Measurements from ENCODE around the gene MYO7A.

Gene MYO7A

DNA sequence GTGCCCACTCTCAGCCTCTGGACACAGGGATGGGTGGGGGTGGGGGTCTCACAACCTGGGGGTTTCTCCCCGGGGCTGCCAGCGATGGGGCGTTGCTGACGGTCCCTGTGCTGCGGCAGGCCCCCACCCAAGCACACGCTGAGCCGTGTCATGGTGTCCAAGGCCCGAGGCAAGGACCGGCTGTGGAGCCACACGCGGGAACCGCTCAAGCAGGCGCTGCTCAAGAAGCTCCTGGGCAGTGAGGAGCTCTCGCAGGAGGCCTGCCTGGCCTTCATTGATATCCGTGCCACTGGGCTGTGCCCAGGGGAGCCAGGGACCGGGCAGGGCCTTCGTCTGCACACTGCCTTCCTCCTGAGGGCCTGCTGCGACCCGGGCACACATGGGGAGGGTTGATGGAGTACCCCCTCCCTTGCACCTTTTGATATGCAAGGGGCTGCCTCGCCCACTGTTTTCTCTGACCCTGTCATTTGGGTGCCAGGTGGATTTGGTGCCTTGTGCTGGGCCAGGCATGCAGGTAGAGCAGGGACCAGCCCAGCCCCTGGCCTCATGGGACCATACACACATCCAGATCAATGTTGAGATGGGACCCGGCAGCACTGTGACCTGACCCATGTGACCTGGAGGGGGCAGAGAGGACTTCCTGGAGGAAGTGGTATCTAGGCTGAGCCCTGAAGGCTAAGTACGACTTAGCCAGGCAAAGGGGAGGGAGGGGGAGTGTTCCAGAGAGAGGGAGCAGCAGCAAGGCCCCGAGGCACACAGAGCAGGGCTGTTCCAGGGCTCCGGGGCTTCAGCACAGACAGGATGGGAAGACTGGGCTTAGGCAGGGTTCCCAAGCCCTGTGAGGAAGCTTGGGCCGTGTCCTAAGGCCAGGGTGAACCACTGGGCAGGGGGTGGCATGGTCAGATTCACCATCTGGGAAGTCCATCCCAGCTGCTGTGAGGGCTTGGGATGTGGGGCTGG, 75.2 kb downstream of the MYO7A start:
- DNase-seq, result no peak

DNA sequence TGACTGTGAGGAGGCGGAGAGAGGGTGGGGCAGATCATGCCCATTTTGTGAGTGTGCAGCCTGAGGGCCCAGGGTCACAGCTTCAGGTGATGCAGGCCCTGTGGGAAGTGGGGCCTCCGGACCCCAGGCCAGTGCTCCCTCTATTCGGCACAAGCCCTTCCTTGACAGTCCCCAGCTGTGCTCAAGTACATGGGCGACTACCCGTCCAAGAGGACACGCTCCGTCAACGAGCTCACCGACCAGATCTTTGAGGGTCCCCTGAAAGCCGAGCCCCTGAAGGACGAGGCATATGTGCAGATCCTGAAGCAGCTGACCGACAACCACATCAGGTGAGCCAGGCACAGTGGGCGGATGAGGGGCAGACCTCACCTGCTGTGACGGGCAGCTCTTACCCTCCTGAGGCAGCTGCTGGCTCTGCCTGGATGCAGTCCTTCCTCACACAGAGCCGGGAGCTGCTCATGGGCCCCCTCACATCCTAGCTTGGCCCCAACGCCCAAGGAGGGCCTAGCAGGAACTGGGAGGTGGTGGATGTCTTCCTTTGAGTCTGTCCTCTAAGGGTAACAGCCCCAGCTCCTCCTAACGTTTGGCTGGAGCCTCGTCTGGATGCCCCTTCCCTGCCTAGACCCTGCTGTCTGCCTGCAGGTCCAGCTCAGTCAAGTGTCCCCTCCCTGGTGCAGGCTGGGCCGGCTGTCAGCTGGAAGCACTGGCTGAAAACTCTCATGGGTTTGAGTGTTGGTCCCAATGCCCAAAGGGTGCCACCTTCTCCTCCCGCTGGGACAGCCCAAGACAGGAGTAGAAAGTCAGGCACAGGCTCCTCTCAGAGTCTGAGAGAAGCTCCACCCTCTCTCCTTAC, 76.1 kb downstream of the MYO7A start:
- no peak for DNase-seq

DNA sequence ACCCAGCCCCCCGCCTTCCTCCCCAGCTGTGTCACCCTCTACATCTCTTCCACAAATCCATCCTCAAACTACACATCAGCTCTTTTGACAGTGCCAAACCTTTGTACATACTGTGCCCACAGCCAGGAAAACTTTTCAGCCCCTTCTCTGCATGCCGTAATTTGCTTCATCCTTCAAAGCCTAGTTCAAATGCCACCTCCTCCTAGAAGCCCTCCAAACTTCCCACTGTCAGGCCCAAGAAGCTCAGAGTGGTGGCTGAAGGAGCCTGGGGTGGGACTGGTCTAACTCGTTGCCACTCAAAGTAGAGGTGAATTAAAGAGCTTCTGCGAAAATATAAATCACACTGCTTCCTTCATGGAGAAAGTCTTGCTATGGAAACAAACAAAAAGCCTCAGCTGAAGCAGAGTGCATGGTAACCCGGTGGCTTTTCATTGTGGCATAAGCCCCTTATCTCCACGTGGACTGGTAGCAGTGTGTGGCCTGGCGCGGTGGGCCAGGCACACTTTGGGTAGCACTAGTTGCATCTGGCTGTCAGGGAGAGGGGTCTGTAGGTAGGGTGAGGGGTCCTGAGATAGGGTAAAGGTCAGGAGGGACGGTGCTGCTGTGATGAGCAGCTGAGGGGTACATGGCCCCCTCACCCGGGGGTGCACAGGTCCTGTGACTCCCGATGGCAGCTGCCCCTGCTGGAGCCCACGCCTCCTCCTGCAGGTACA, 76.9 kb downstream of the MYO7A start:
- DNase-seq, result no peak

DNA sequence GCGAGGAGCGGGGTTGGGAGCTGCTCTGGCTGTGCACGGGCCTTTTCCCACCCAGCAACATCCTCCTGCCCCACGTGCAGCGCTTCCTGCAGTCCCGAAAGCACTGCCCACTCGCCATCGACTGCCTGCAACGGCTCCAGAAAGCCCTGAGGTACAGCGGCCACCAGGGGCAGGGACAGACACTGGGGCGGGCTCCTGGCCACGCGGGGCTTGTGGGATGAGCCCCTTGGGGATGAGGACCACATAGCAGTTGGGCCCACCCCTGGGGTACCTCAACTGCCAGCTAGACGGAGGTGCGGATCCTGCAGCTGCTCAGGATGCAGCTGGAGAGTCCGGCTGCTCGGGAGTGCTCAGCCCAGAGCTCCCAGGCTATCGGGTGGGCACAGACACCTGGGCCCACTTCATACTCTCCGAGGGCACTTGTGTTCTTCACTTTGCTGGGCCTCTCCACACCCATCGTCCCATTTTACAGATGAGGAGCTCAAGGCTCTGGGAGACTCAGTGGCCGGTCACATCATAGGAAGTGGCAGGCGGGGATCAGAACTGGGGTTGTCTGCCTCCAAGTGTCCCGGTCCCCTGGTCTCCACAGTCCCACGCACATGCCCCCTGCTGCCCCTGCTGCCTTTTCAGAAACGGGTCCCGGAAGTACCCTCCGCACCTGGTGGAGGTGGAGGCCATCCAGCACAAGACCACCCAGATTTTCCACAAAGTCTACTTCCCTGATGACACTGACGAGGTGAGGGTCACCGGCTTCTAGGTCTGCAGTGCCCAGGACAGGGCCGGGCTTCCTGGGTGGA, 77.6 kb downstream of the MYO7A start:
- no peak for DNase-seq

DNA sequence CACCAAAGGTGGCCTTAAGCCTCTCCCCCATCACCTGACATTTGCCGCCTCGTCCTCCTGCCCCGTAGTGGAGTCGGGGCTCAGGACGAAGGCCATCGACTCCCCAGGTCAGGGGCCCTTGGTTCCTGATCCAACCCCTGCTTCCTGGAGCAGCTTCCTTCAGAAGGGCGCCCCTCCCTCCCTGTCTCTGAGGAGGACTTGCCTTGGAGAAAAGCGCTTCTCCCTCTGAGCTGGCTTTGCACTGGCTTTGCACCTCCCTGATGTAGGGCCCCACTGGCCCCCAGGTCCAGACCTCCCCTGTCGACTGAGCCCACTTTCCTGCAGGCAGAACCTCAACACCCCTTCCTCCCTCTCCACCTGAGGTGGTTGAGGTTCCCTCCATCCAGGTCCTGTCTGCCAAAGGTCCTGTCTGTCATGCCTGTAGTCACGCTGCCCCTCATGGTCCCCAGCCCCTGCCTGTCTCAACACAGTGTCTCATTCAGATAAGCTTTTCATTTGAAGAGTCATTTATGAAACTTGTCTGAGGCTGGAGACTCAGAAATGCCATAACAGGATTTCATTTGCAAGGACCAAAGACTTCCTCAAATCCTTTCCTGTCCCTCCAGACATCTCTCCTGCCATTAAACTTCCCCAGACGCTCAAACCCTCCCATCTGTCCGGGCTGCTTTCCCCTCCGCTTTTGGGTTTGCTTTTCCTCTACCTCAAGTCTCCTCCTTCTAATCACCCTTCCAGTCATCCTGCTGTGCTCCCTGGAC, 78.4 kb downstream of the MYO7A start:
- no peak for DNase-seq

DNA sequence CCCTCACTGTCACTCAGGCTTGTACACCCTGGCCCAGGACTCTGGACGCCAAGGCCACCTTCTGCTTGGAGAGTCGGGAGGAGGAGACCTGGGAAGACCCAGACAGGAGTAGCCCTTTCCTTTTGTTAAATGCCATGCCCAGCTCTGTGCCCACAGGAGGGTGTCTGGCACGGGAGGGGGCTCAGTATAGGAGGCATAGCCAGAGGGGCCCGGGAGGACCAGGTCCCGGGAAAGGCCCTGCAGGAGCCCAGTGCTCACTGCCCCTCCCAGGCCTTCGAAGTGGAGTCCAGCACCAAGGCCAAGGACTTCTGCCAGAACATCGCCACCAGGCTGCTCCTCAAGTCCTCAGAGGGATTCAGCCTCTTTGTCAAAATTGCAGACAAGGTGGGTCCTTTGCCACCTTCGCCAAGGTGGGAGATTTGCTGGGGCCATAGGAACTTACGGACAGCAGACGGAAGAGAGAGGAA, 79.0 kb downstream of the MYO7A start:
- no peak for DNase-seq

DNA sequence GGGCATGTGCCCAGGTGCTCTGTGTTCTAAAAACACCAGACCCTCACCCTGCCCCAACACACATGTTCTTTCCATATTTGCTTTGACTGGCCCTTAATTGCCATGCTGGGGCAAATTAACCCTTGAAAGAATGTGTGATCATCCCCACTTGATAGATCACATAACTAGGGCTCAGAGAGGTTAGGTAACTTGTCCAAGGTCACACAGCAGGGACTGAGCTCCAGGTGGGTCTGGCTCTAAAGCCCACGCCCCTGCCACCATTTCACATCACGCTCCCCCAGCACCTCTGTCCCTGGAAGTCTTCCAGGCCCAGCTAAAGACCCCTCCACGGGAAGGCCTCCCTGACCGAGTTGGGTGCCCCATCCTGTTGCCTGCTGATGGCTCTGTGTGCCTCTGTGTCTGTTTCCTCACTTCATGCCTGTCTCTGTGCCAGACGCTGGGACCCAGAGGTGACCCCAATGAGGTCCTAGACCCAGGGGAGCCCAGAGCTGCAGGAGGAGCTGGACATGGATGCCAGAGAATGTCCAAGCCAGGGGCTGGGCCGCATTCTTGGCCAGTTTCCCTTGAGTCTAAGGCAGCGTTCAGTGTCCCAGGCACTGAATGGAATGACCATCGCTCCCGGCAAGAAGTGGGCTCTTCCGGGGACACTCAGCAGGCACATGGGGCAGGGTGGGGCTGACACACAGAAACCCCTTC, 79.7 kb downstream of the MYO7A start:
- DNase-seq, result no peak

DNA sequence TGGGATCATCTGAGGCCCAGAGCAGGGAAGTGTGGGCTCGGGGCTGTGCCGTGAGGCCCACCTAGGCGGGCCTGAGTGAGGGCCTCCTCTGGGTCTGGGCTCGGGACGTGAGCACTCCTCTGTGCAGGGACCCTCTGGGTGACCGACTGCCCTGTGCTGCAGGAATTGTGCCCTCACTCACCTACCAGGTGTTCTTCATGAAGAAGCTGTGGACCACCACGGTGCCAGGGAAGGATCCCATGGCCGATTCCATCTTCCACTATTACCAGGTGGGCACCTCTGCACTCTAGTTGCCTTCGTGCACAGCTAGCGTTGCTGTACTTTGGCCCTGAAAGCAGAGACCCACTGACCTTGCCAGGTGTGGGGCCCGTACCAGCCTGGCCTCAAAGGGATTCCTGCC, 80.5 kb downstream of the MYO7A start:
- DNase-seq, result no peak

DNA sequence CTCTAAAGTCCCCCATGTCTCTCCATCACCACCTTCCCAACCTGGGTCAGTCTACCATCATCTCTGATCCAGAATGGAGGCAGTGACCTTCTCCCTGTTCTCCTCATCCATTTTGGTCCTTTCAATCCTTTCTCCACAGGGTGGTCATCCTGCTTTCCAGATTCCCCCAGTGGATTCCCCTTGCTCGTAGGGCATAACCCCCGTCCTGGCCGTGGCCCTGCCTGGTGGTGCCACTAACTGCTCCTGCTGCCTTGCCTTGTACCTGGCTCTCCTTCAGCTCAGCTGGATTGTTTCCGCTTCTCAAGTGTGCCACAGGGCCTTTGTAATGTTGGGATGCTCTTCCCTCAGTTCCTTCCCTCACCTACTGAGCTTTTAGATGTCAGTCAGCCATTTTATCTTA, 81.6 kb downstream of the MYO7A start:
- no peak for DNase-seq

DNA sequence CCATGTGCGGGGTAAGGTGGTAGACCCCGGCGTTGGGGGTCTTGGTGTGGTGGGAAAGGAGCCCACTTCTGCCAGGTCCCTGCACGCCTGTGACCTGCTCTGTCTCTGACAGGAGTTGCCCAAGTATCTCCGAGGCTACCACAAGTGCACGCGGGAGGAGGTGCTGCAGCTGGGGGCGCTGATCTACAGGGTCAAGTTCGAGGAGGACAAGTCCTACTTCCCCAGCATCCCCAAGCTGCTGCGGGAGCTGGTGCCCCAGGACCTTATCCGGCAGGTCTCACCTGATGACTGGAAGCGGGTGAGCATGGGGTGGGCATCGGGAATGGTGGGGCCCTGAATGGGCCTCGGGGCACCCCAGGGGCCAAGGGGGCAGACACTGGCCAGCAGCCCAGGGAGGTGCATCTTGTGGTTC, 83.0 kb downstream of the MYO7A start:
- DNase-seq, result no peak

DNA sequence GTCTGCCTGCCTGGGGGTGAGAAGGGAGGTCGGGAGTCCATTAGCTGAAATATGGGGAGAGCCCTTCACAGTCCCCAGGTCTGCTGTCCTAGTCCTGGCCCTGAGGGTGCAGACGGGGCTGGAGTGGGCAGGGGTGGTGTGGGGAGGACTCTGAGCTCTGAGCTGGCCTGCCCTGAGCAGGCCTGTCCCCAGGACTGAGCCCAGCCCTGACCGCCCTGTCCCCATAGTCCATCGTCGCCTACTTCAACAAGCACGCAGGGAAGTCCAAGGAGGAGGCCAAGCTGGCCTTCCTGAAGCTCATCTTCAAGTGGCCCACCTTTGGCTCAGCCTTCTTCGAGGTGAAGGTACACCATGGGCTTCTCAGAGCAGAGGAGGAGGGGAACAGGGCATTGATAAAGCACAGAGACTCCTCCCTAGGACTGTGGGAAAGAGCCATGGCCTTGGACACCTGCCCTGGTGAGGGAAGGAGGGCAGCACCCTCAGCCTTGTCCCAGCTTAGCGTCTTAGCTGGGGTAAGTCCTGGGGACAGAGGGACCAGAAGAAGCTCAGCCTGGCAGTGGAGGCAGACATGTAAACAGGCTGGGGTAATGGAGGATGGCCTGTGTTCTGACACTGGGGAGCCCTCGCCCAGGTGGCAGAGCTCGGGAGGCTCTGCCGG, 83.7 kb downstream of the MYO7A start:
- no peak for DNase-seq

DNA sequence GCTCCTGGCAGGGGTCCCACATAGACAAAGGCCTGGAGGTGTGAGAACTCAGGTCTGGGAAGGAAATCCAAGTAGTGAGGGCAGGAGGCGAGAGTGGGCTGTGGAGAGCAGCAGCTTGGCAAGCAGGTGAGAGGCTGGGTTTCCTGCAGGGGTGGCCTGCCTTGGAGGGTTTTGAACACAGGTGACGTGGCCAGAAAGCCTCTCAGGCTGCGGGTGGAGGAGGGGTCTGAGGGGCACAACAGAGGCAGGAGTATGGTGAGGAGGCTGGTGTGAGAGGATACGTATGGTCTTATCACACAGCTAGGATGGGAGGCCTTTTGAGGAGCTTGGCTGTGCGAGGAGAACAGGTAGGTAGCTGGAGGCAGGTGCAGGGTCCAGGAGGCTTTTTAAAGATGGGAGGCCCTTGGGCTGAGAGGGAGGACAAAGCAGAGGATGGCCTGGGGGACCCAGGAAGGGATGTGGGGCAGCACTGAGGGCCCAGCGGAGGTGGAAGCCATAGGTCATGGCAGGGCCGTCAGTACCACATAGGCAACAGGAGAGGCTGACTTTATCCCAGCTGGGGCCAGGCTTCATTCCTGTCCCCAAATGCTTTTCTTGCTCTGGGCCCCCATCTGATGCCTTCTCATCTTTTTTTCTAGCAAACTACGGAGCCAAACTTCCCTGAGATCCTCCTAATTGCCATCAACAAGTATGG, 84.4 kb downstream of the MYO7A start:
- DNase-seq, result no peak

DNA sequence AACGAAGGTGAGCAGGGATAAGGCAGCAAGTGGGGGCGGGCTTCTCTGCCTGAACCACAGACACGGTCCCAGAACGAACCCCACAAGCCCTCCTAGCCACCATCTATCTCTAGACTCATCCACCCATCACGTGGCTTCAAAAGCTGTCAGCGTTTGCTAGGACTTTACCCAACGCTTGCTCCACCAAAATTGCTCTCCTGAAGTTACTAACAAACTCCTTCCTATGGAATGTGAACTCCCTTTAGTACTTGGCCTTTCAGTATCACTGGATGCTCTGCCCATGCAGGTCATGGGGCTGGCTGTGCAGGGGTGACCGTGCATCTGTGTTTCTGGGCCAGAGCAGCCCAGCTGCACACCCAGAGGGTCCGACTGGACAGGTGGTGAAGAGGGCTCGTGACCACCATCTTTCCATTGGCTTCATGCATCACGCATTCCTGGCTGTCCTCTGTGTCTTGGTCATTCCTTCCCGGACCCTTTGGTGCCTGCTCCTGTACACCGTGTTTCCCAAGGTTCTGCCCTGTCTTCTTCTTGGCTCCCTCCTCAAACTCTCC, 85.1 kb downstream of the MYO7A start:
- no peak for DNase-seq

DNA sequence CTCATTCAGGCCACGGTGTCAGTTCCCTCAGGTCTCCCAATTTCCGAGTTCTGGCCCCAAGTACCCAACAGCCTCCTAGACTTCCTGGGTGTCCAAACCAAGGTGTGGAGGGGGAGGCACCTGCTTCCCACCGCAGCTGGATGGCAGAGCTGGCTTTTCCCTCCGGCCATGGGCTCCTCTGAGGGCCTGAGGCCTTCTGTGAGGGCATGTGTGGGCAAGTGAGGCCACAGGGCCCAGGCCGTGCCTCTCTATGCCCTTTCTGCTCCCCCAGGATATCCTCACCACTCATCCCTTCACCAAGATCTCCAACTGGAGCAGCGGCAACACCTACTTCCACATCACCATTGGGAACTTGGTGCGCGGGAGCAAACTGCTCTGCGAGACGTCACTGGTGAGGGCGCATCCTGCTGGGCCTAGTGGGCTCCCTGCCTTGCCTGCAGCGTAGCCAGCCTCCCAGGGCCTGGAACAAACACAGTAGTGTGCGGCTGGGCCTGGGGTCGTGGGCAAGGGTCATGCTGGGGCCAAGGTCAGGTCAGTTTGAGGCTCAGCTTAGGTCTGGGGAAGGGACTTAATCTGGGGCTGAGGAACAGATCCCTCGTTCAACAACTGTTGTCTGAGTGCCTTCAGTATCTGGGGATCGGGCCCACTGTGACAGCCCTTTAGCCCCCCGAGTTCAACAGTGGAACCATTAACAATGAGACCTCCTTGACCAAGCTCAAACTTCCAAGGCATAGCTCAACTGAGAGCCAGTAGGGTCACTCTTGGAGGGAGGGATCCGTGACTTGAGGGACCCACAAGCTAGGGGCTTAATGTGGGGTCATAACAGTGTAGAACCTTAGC, 85.8 kb downstream of the MYO7A start:
- DNase-seq, result no peak

DNA sequence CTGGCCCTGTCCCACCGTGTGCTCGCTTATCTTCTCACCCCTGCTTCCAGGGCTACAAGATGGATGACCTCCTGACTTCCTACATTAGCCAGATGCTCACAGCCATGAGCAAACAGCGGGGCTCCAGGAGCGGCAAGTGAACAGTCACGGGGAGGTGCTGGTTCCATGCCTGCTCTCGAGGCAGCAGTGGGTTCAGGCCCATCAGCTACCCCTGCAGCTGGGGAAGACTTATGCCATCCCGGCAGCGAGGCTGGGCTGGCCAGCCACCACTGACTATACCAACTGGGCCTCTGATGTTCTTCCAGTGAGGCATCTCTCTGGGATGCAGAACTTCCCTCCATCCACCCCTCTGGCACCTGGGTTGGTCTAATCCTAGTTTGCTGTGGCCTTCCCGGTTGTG, 86.5 kb downstream of the MYO7A start:
- no peak for DNase-seq

DNA sequence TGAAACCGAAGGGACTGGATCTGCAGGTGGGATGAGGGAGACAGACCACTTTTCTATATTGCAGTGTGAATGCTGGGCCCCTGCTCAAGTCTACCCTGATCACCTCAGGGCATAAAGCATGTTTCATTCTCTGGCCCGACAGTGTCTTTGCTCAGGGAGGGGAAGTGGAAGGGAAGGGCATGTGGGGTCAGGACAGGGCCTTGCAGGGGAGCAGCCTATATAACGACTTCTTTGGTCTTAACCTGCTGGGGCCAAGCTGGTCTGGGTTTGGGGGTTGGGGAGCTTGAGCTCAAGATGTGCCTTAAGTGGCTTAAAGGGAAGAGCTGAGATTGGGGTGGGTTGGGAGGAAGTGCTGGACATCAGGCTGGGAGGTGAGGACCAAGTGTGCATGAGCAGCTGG, 87.1 kb downstream of the MYO7A start:
- no peak for DNase-seq

DNA sequence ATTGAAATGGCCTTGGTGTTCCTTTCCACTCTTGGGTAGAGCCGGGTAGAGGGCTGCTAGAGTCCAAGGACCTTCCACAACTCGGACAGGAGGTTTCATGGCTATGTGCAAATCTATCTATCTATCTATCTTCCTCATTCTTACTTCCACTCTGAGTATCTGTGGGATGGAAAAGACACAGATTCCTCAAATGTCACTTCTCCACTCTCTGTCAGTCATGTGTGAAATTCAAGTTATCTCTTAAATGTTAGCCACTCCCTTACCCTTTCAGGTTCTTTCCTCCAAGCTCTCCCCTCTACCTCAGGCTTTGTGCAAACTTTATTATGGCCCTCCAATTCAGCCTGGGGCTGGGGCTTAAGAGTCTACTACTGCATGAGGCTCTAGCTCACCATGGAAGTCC, 89.1 kb downstream of the MYO7A start:
- DNase-seq, result no peak

DNA sequence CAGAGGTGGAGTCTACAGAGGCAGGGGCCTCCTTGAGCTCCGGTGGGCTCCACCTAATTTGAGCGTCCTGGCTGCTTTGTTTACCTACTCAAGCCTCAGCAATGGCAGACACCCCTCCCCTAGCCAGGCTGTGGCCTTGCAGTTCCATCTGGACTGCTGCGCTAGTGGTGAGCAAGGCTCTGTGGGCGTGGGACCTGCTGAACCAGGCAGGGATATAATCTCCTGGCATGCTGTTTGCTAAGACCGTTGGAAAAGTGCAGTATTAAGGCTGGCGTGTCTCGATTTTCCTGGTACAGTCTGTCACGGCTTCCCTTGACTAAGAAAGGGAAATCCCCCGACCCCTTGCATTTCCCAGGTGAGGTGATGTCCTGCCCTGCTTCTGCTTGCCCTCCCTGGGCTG, 95.8 kb downstream of the MYO7A start:
- DNase-seq, result no peak
